Measurements from ENCODE around the gene IVD.

GRCh38 chr15:40467261-40467615 lies 61.6 kb downstream of the IVD start:
- TF ChIP-seq CTCF (IDR thresholded peaks at IDR 0.05) (no peak), EZH2 (IDR thresholded peaks at IDR 0.05) (no peak)
